ENCODE measurements around the gene CFAP99. TPM values are rescaled to one million over a fixed set of nuclear protein-coding genes. Genes with fewer than 3 reads are reported as not detected.
A peak's percentile ranks its signal among the peaks of the same experiment; 100 is the strongest.

Gene CFAP99
- total and polyA plus RNA-seq, 9 of the 15 experiments (the other 6 are each of a cell fraction or from before 2014, with no cell fraction given), result 0.07 to 0.18 (median 0.09) TPM; not detected in 6

GRCh38 chr4:2468456-2469191 lies 49.9 kb downstream of the CFAP99 start, which contains the start of gene RNF4 (continued):
- TF ChIP-seq THRA (IDR thresholded peaks at IDR 0.05) (no peak), MIER1 (IDR thresholded peaks at IDR 0.05; ENCODE audit: low read depth) (no peak), ZNF224 (CRISPR knock-in tag; IDR thresholded peaks at IDR 0.05) (no peak), RBM15 (IDR thresholded peaks at IDR 0.05; ENCODE audit: insufficient read depth, low read length) (no peak), MAFF (IDR thresholded peaks at IDR 0.05; ENCODE audit: low read length) (no peak), ZNF384 (IDR thresholded peaks at IDR 0.05; ENCODE audit: low read depth, low read length) (no peak), ZNF583 (CRISPR knock-in tag; IDR thresholded peaks at IDR 0.05) (no peak), MNT (conservative IDR thresholded peaks at IDR 0.05) (peak; percentile 76 to 84), PYGO2 (tag; IDR thresholded peaks at IDR 0.05) (no peak), ZC3H11A (IDR thresholded peaks at IDR 0.05; ENCODE audit: low read depth, low read length) (no peak), ETS1 (conservative IDR thresholded peaks at IDR 0.05; ENCODE audit: control insufficient read depth, low read depth, low read length) (no peak; the same call in none of the 2 replicates), PREB (CRISPR knock-in tag; IDR thresholded peaks at IDR 0.05) (no peak), RBM39 (optimal IDR thresholded peaks at IDR 0.05; ENCODE audit: low read depth, low read length) (no peak), ZNF561 (CRISPR knock-in tag; conservative IDR thresholded peaks at IDR 0.05) (no peak), TEAD4 (IDR thresholded peaks at IDR 0.05; ENCODE audit: low read length) (peak; percentile 17; the same call in 1 of the 2 replicates), TEAD4 (CRISPR knock-in tag; IDR thresholded peaks at IDR 0.05; ENCODE audit: borderline replicate concordance) (peak; percentile 73; the same call in 1 of the 2 replicates), ILK (tag; IDR thresholded peaks at IDR 0.05; ENCODE audit: borderline replicate concordance, low read depth) (no peak), ELK3 (CRISPR knock-in tag; IDR thresholded peaks at IDR 0.05) (no peak), ZNF764 (CRISPR knock-in tag; IDR thresholded peaks at IDR 0.05; ENCODE audit: low read depth) (no peak), SAP30 (IDR thresholded peaks at IDR 0.05; ENCODE audit: borderline replicate concordance, insufficient read depth, low read depth, low read length, poor library complexity, severe bottlenecking) (peak; percentile 84), SRSF3 (IDR thresholded peaks at IDR 0.05; ENCODE audit: insufficient read depth, low read length) (no peak), SMC3 (conservative IDR thresholded peaks at IDR 0.05; ENCODE audit: insufficient read depth, low read depth, low read length) (no peak)

All from K562 (cell line).